Stimulated activated CD4-positive, alpha-beta T cell treated with anti-CD3 and anti-CD28 coated beads, Interleukin-1b, Interleukin-23, amount 100 ng/mL, for 4 hours (primary cell): ENCODE data around the gene DIAPH3.

Experiments
- DNase-seq, 2 donors: peaks; one replicate each; pipeline ENCODE4 v3.0.0-alpha.2; 2020; ENCODE audit warnings: low read depth in 2 of 2

The DIAPH3 gene

DNA sequence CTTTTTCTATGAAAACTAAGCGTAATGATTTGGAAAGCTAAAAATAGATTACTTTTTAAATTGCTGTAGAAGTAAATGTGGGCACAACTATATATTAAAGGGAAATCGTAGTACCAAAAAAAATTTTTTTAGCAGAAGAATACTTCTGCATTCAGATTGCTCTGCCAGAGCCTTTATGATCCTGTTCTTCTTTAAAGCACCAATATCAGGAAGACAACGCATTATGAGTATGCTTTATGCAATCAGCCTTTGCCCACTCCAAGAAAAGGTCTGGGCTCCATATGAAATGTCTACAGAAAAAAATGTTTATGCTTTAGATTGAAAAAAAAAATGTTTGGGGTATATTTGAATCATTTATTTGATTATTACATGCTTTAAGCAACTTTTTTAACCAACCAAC lies 137.4 kb downstream of the DIAPH3 start:
- DNase-seq = no peak

- no peak for DNase-seq
Measured at GRCh38 chr13:60020288-60020687, 143.4 kb downstream of the DIAPH3 start.

DNA sequence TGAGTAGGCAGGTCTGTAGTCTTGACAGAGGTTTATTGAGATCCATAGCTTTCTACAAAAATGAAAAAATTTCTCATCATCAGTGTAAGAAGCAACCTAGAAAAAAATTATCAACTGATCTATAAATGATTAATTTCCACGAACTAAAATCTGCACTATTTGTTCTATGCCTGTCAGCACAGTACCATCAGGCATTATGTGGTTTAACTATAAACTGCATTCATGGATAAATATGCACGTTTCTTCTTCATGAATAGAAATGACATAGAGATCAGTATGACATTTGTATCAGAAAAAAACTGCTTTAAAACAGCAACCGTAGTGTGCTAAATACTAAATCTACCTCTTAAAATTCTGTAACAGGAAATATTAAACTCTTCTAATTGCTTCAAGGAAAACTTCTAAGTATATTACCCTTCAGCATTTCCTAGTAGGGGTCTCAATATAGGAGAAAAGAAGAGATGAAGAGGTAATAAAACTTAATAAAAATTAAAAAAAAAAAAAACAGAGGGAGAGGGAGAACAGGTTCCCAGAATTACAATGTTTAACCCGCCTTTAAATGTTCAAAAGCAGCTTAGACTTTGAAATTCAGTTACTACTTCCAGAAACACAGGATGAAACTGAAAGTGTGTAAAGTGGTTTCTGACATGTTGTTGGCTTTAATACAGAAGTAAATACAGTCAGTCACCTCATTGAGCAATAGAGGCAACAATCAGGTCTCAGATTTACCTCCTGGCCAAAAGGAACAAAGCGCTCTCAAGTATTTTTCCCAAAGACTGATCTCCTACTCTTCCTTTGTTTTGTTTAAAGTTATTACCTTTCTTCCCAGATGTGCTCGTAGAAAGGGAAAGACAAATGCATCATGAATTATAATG lies 144.4 kb downstream of the DIAPH3 start:
- no peak for DNase-seq

GRCh38 chr13:60018536-60018935 lies 145.2 kb downstream of the DIAPH3 start:
- DNase-seq = no peak

GRCh38 chr13:60016229-60016628 lies 147.5 kb downstream of the DIAPH3 start:
- no peak for DNase-seq

- DNase-seq = no peak
Measured at GRCh38 chr13:60013166-60013565, 150.6 kb downstream of the DIAPH3 start.

GRCh38 chr13:60012488-60012887 lies 151.2 kb downstream of the DIAPH3 start:
- no peak for DNase-seq

- DNase-seq = no peak
Measured at GRCh38 chr13:60009300-60010253, 154.2 kb downstream of the DIAPH3 start.

- DNase-seq = no peak
Measured at GRCh38 chr13:60001889-60002288, 161.8 kb downstream of the DIAPH3 start.

GRCh38 chr13:60000976-60001375 lies 162.8 kb downstream of the DIAPH3 start:
- DNase-seq = no peak

DNA sequence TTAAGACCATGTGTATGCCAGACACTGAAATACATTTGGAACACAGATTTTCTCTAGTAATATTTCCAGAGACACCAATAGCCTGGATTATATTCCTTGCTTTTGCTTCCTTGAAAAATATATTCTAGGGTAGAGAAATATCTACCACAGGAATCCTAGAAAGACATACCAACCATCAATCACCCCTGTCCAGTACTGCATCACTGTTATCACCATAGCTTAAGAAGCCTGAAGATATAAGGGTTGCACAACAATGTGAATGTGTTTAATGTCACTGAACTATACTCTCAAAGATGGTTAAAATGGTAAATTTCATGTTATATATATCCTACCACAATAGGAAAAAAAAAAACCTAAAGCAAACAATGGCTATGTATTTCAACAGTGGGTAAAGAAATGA lies 163.6 kb downstream of the DIAPH3 start:
- DNase-seq = no peak

DNA sequence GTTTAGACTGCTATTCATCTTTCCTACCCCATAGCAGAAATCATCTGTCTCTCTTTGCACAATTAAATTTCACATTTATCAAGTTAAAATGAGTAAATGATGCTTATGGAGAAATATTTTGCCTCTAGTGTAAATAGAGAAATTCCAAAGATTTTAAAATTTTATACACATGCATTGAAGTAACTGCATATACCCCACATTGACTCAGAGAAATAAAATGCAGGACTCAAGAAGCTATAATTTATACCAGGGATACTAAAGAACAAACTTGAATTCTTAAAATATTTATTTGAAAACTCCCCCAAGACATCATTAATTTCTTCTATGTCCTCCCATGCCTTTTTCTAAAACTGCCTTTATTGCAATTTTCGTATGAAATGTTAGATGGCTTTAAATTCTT lies 165.8 kb downstream of the DIAPH3 start:
- no peak for DNase-seq

DNA sequence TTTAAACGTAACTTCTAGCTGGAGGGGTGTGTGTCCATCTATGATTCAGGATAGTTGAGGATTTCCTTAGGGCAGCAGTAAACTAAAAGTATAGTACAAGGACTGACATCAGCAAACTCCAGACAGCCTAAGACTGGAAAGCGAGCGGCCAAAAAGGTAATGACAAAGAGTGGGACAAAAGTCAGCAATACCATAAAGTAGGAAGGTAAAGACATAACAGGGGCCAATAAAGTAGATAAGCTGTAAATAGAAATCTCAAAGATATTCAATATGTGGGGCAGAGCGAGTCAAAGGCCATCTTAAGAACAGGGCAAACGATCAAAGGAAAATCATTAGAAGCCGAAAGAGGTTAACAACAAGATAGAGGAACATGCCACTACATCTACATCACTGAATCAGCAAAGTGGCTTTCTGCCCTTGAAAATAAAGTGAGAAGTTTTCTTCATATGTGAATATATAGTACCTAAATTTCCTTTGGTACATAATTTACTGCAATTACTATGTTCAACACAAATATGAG lies 167.2 kb downstream of the DIAPH3 start:
- no peak for DNase-seq

DNA sequence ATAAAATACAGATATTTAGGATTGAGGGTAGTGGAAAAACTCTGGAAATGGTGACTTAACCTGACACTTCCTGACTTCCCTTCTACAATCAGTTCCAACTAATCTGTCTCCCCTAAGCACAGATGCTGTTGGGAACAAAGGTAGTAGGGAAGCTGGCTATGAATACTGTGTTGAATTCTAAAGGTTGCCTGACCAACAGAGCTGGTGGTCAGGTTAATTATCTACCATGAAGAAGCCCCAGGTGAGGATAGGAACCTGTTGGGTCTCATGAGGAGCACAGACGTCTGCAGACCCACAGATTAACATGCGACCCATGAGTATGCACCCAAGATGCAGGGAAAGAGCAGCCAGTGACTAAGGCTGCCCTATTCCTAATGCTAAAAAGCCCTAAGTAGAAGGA lies 172.3 kb downstream of the DIAPH3 start:
- no peak for DNase-seq

DNA sequence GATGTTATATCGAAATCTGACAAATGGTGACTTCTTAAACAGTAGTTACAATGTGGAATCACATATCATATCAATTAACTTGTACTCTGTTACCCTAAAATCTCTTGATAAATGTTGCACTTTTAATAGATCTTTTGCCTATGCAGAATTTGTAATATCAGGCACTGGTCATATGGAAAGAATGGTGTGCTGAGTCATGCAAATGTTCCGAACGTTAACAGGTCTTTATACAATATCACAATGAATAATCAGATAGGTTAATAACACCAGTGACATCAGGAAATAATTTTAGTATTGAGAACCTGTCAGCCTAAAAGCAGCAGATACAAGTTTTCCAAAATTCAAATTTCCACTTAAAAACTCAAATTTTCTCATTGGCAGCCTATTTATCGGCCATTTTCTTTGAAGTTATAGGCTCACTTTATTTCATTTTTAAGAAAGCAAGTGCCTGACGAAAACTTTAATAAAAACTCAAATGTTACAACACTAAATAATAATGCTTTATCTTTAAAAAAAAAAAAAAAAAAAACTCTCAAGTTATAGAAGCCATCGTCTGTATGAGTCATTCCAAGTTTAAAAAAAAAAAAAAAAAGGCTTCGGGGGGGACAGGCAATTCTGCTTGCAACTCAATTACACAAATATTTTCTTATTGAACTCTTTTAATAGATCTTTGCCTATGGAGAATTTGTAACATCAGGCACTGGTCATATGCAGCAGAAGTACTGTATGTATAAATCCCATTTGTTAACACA lies 180.9 kb downstream of the DIAPH3 start:
- DNase-seq = no peak

DNA sequence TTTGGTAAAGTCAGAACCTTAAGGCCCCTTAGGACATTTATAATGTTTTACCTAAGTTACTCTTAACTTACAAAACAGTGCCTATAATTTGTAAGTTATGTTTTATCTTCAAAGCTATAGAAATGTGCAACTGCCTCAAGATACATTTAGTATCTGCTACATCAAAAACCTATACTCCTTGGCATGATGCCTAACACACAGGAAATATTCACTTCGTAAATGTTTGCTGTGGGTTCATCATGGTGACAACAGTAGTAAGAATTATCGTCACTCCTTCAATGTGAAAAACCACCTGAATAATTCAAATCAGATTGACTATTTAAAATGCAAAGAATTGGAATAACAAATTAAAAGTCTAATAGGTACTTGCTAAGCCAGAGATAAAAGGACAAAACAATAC lies 184.1 kb downstream of the DIAPH3 start:
- DNase-seq = no peak

DNA sequence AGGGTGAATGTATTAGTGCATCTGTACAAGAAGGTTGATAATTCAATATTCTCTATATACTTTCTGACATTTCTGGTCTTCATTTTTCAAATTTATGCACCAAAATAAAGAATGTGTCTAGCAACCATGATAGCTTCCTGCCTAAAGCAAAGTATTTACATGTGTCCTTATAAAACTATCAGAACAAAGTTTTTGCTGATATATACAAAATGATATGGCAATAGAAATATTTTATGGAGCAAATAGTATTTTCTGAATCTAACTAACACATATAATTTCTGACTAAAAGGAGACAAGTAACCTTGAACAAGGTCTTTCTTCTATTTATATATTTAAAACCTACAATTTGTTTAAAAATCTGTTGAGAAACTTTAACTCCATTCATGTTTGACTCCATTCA lies 184.9 kb downstream of the DIAPH3 start:
- DNase-seq = no peak

DNA sequence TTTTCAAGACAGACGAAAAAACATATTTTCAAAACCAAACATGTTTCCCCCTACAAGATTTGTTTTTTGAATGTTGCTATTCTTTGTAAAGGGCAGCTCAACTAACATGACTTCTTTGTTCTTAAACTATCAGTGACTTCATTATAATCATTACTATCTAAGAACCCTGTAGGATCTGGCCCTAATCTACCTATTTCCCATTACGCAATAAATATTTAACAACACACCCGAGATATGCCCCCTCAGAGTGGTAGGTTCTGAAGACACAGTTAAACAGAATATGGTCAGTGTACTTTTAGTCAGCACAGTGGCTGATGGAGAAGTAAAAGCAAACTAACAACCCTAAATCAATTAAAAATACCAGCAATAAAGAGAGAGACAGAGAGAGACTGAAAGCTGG lies 186.9 kb downstream of the DIAPH3 start:
- no peak for DNase-seq

DNA sequence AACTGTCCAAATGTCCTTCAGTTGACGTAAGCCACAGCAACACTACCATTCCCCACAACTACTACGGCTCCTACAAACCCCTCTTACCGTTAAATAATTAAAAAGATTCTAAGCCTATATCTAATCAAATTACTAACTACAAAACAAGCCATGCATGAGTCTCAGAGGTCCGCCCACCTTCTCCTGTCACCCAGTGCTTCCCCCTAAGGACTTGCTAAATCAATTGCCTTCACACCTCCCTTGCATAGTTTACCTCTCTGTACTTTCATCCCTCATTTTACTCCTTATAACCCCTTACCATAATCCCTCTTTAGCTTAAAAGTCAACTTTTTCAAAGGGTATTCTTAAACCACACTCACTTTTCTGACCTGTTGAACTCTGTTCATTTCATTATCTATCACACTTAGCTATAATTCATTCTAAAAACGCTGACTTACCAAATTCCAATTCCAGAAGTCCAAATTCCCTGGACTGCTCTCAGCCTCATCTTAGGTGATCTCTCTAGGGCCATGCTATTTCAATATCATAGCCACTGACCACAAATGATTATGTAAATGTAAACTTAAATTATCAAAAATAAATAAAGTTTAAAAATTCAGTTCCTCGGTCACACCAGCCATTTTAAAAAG lies 187.8 kb downstream of the DIAPH3 start:
- no peak for DNase-seq

- no peak for DNase-seq
Measured at GRCh38 chr13:59970847-59971246, 192.9 kb downstream of the DIAPH3 start.

GRCh38 chr13:59963827-59964226 lies 199.9 kb downstream of the DIAPH3 start:
- DNase-seq = no peak
